Sigmoid colon (tissue), 7 donors: ENCODE data around the gene ANO9. TPM values are rescaled to one million over a fixed set of nuclear protein-coding genes. Genes with fewer than 3 reads are reported as not detected.

Experiments used
- DNase-seq: peaks from one replicate; pipeline ENCODE4 v3.0.0-alpha.2; 2019
- H3K27ac ChIP-seq, 4 donors: fragments of 200-600 bp; sonication (generic); one replicate each; pipeline ENCODE4 v1.5.1; 2016 to 2019; ENCODE audit warnings: mild to moderate bottlenecking in 1 of 4
- H3K27me3 ChIP-seq, 3 donors: fragments of 200-600 bp; sonication (generic); one replicate each; pipeline ENCODE4 v1.5.1; 2019; ENCODE audit warnings: mild to moderate bottlenecking in 1 of 3
- H3K36me3 ChIP-seq, 4 donors: fragments of 200-600 bp; sonication (generic); one replicate each; pipeline ENCODE4 v1.5.1; 2016 to 2019
- H3K4me1 ChIP-seq, 4 donors: fragments of 200-600 bp; sonication (generic); one replicate each; pipeline ENCODE4 v1.5.1; 2017 to 2019
- H3K4me3 ChIP-seq, 4 donors: fragments of 200-600 bp; sonication (generic); one replicate each; pipeline ENCODE4 v1.5.1; 2017 to 2019; ENCODE audit warnings: mild to moderate bottlenecking in 2 of 4, moderate library complexity in 1 of 4
- H3K9me3 ChIP-seq, 4 donors: fragments of 200-600 bp in 3 of 4; sonication (generic) in 3 of 4; one replicate each; pipeline versions ENCODE4 v1.5.1 to v1.6.1; 2013 to 2019
- CTCF ChIP-seq, 4 experiments: fragments of 450-650 bp in 3 of 4; fragments of 200-600 bp in 1 of 4; IDR thresholded peaks; one replicate each; pipeline ENCODE4 v1.5.1; 2016 to 2019; ENCODE audit warnings: antibody characterized with exemption in 4 of 4, mild to moderate bottlenecking in 3 of 4, moderate library complexity in 2 of 4
- EP300 ChIP-seq, 4 donors: sonication (generic); formaldehyde crosslinking; IDR thresholded peaks; one replicate each; pipeline ENCODE4 v1.6.1; 2017; ENCODE audit warnings: antibody characterized with exemption in 4 of 4
- POLR2A ChIP-seq, 2 donors: fragments of 450-650 bp; IDR thresholded peaks; one replicate each; pipeline ENCODE4 v1.6.1; 2016; ENCODE audit warnings: antibody characterized with exemption in 2 of 2, mild to moderate bottlenecking in 2 of 2, moderate library complexity in 2 of 2
- POLR2AphosphoS5 ChIP-seq, 4 donors: sonication (generic); formaldehyde crosslinking; IDR thresholded peaks; one replicate each; pipeline ENCODE4 v1.6.1; 2017; ENCODE audit warnings: antibody characterized with exemption in 4 of 4
- WGBS, 2 donors: extraction: QIAGEN DNeasy Blood & Tissue Kit; methylation state at CpG; one replicate each; pipeline ENCODE4 v1.1.7; 2013; 5-methylcytosine and 5-hydroxymethylcytosine counted together
- intact Hi-C: fragments of 100-400 bp; cut with DNase I; formaldehyde crosslinking; loops from one replicate; pipeline ENCODE4 v1.15.1; 2023
- polyA plus RNA-seq, 3 donors: library from polyadenylated mRNA; stranded (reverse); fragments of 200-250 nt; gene quantifications; one replicate each; pipeline ENCODE4 v1.2.3, GENCODE V29; 2013
- total RNA-seq, 4 donors: library from RNA; depleted of rRNA; stranded (reverse); fragments of >200 nt; gene quantifications; one replicate each; pipeline ENCODE4 v1.1.0, GENCODE V29; 2016
- donor health status: healthy with polysubstance abuse.
- donor health status: Bipolar disorder and iron deficiency.
- donor health status: healthy.

Gene ANO9
- total and polyA plus RNA-seq, 7 donors: 0.14 to 123 (median 2.5) TPM

DNA sequence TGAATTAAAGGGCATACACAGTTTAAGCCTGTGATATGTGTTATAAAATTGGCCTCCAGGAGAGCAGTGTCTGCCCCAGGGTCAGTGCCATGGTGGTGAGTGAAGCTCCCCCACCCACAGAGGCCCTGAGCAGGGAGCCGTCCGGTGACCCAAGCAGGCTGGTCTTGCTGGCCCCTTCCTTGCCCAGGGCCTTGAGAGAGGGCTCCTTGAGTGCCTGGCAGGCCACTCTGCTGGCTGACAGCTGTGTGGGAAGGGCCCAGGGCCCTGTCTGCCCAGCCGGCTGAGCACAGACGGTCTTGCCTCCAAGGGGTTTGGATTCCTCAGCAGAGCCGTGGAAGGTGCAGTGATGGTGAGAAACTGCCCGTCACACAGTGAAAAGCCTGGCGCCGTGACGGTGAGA lies 34.1 kb upstream of the ANO9 start:
- no peaks in the 10 kb centered on the region for H3K27me3 ChIP-seq
- TF ChIP-seq EP300 (IDR thresholded peaks at IDR 0.05) (no peak), POLR2A (IDR thresholded peaks at IDR 0.05) (no peak), POLR2AphosphoS5 (IDR thresholded peaks at IDR 0.05) (no peak), CTCF (IDR thresholded peaks at IDR 0.05) (no peak)
- no peaks in the 10 kb centered on the region for H3K9me3 ChIP-seq
- no peaks in the 10 kb centered on the region for H3K4me1 ChIP-seq
- intact Hi-C loops: no loop called here
- no peak overlapping the region for H3K4me3 ChIP-seq
- no peak overlapping the region for H3K27ac ChIP-seq
- peaks cover 0 to 6% (median 0%) of the 10 kb centered on the region in 4 donors for H3K36me3 ChIP-seq
- 96 to 97% methylated on average over 9 of the region's 9 CpGs for WGBS, 2 donors
- no peak for DNase-seq

- WGBS, 2 donors: 96 to 98% methylated on average over 48 of the region's 48 CpGs
- Histone ChIP-seq H3K36me3 (peaks cover 0 to 6% (median 0%) of the 10 kb centered on the region in 4 donors), H3K4me1 (peaks cover 0 to 9% (median 7%) of the 10 kb centered on the region in 4 donors), H3K4me3 (no peak overlapping the region), H3K27me3 (no peaks in the 10 kb centered on the region), H3K27ac (no peak overlapping the region), H3K9me3 (no peaks in the 10 kb centered on the region)
- DNase-seq: no peak
- TF ChIP-seq POLR2A (IDR thresholded peaks at IDR 0.05) (no peak), POLR2AphosphoS5 (IDR thresholded peaks at IDR 0.05) (no peak), EP300 (IDR thresholded peaks at IDR 0.05) (no peak), CTCF (IDR thresholded peaks at IDR 0.05) (no peak)
- intact Hi-C loops: no loop called here
These were observed 33.2 kb upstream of the ANO9 start for GRCh38 chr11:474914-475506.

DNA sequence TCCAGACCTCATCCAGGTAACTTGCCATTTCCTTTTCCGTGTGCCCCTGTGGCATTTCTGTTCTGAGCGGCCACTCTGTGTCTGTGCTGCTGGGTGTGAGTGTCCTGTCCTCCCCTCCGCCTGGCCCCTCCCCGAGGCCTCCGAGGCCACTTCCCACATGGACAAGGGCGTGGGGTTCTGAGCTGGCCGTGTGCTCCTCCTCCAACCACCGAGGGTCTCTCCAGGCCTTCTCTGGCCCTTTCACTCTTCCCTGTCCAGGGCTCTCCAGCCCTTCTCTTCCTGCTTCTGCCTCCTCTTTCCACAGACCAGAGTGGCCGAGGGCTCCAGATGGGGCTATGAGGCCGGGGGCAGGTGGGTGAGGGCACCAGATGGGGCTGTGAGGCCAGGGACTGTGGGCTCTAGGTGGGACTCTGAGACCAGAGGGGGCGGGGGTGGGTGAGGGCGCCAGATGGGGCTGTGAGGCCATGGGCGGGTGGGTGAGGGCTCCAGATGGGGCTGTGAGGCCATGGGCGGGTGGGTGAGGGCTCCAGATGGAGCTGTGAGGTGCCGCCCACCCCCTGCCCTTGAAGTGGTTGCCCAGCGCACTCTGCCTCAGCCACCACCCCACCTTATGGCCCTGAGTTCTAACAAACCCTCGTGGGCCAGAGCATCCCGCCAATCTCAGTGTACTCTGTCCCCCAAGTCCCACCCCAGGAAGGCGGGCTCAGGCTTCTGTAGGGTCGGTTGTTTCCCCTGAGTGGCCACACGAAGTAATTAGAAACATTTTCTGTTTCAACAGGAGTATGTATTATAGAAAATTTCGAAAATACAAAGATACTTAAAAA lies 32.4 kb upstream of the ANO9 start:
- Histone ChIP-seq H3K36me3 (peaks cover 0 to 3% (median 0%) of the 10 kb centered on the region in 4 donors), H3K27ac (no peak overlapping the region), H3K4me3 (no peak overlapping the region), H3K4me1 (peaks cover 0 to 17% (median 15%) of the 10 kb centered on the region in 4 donors), H3K27me3 (no peaks in the 10 kb centered on the region), H3K9me3 (no peaks in the 10 kb centered on the region)
- DNase-seq: no peak
- TF ChIP-seq POLR2AphosphoS5 (IDR thresholded peaks at IDR 0.05): no peak
- TF ChIP-seq POLR2A (IDR thresholded peaks at IDR 0.05): no peak
- intact Hi-C loops: no loop called here
- WGBS, 2 donors: 91 to 92% methylated on average over 22 of the region's 22 CpGs

GRCh38 chr11:473415-473814 lies 31.6 kb upstream of the ANO9 start:
- Histone ChIP-seq H3K4me3 (no peak overlapping the region), H3K4me1 (peaks cover 0 to 18% (median 15%) of the 10 kb centered on the region in 4 donors), H3K36me3 (no peaks in the 10 kb centered on the region), H3K9me3 (no peaks in the 10 kb centered on the region), H3K27ac (no peak overlapping the region), H3K27me3 (no peaks in the 10 kb centered on the region)
- intact Hi-C loops: no loop called here
- TF ChIP-seq POLR2AphosphoS5 (IDR thresholded peaks at IDR 0.05): no peak
- no peak for TF ChIP-seq EP300 (IDR thresholded peaks at IDR 0.05)
- no peak for TF ChIP-seq POLR2A (IDR thresholded peaks at IDR 0.05)
- TF ChIP-seq CTCF (IDR thresholded peaks at IDR 0.05): no peak
- no peak for DNase-seq
- 94 to 97% methylated on average over 19 of the region's 19 CpGs for WGBS, 2 donors

- Histone ChIP-seq H3K4me3 (no peak overlapping the region), H3K27me3 (no peaks in the 10 kb centered on the region), H3K27ac (no peak overlapping the region), H3K9me3 (no peaks in the 10 kb centered on the region), H3K36me3 (no peaks in the 10 kb centered on the region), H3K4me1 (peaks cover 0 to 18% (median 15%) of the 10 kb centered on the region in 4 donors)
- TF ChIP-seq POLR2AphosphoS5 (IDR thresholded peaks at IDR 0.05): no peak
- TF ChIP-seq CTCF (IDR thresholded peaks at IDR 0.05): no peak
- TF ChIP-seq EP300 (IDR thresholded peaks at IDR 0.05): no peak
- TF ChIP-seq POLR2A (IDR thresholded peaks at IDR 0.05): no peak
- intact Hi-C loops: no loop called here
- DNase-seq: no peak
- 96 to 97% methylated on average over 28 of the region's 28 CpGs for WGBS, 2 donors
These were observed 31.0 kb upstream of the ANO9 start for GRCh38 chr11:472816-473215.
